HG02870 (cell line): Measurements from ENCODE around the gene ZNF213.
"Not testable (repeated sequence)": the region's sequence is repeated elsewhere in the genome, so short reads cannot be mapped to it uniquely, and the experiment has no call there.

ENCODE experiments used
- ATAC-seq: cut with Tn5 transposase; IDR thresholded peaks from one replicate; pipeline ENCODE4 v1.9.1; 2021; ENCODE audit warnings: mild to moderate bottlenecking, moderate library complexity; ENCODE audit not compliant: unreplicated experiment

ZNF213 gene

GRCh38 chr16:3129137-3130131, 5.4 kb upstream of the ZNF213 start:
- ATAC-seq = peak; percentile 59

GRCh38 chr16:3131755-3132377, 3.0 kb upstream of the ZNF213 start:
- ATAC-seq = no peak

- no peak for ATAC-seq
These were observed 985 bp upstream of the ZNF213 start for GRCh38 chr16:3133844-3134243.

- ATAC-seq = peak; percentile 5
These were observed 392 bp downstream of the ZNF213 start for GRCh38 chr16:3135126-3135715.

GRCh38 chr16:3137267-3137666, 2.4 kb downstream of the ZNF213 start:
- no peak for ATAC-seq

GRCh38 chr16:3138342-3138741, 3.5 kb downstream of the ZNF213 start:
- no peak for ATAC-seq

GRCh38 chr16:3138823-3139426, 4.1 kb downstream of the ZNF213 start:
- ATAC-seq = no peak

- ATAC-seq = not testable (repeated sequence)
These were observed 4.7 kb downstream of the ZNF213 start for GRCh38 chr16:3139561-3139960.

- ATAC-seq = no peak
These were observed 6.0 kb downstream of the ZNF213 start for GRCh38 chr16:3140603-3141427.

GRCh38 chr16:3141781-3142311, 7.0 kb downstream of the ZNF213 start:
- ATAC-seq = no peak

GRCh38 chr16:3142327-3142726, 7.5 kb downstream of the ZNF213 start:
- ATAC-seq = no peak

GRCh38 chr16:3142770-3143169, 7.9 kb downstream of the ZNF213 start:
- no peak for ATAC-seq

- ATAC-seq = no peak
These were observed 8.4 kb downstream of the ZNF213 start for GRCh38 chr16:3143189-3143588.

GRCh38 chr16:3143598-3144320, 8.9 kb downstream of the ZNF213 start:
- ATAC-seq = no peak

GRCh38 chr16:3144321-3144983, 9.6 kb downstream of the ZNF213 start:
- ATAC-seq = no peak

- no peak for ATAC-seq
These were observed 10.3 kb downstream of the ZNF213 start for GRCh38 chr16:3145151-3145550.

GRCh38 chr16:3145660-3146059, 10.8 kb downstream of the ZNF213 start:
- ATAC-seq = no peak

GRCh38 chr16:3147046-3147756, 12.4 kb downstream of the ZNF213 start:
- no peak for ATAC-seq
